ENCODE results near the gene RASL11B. TPM values are rescaled to one million over a fixed set of nuclear protein-coding genes. Genes with fewer than 3 reads are reported as not detected.

Gene RASL11B
- total and polyA plus RNA-seq, 10 of the 15 experiments (the other 5 are each of a cell fraction or from before 2014, with no cell fraction given) = 0.06 to 0.45 (median 0.08) TPM; not detected in 5

- intact Hi-C loops (cut with micrococcal nuclease; ENCODE audit: unreplicated experiment) = no loop called here
- BruUV-seq (replicated peaks) = no TSS peak
- no peaks in the 10 kb centered on the region for H3K79me2 ChIP-seq (ENCODE audit: control insufficient read depth, insufficient read depth, low read length)
- DNase-seq (ENCODE audit: low read depth, low spot score) = no peak
- H3K9ac ChIP-seq (ENCODE audit: control insufficient read depth, insufficient read depth, low read length) = no peak overlapping the region
- no peaks in the 10 kb centered on the region; the same call in 1 of the 2 replicates for H3K4me1 ChIP-seq (ENCODE audit: control insufficient read depth, insufficient read depth, low read length)
- ChIA-PET CTCF (no interaction called here), POLR2A (no interaction called here), SMC1A (ENCODE audit: uncharacterized antibody, unreplicated experiment) (no interaction called here), RAD21 (ENCODE audit: unreplicated experiment) (no interaction called here)
- 93% methylated on average over 1 of the region's 1 CpG for WGBS (ENCODE audit: insufficient coverage, insufficient replicate concordance, low lambda C conversion rate, missing lambda C conversion rate)
- H2AFZ ChIP-seq (ENCODE audit: control insufficient read depth, low read depth, low read length) = no peak overlapping the region
- ATAC-seq = no peak
- H3K4me2 ChIP-seq (ENCODE audit: control insufficient read depth, insufficient read depth) = no peak overlapping the region
- H3K9me3 ChIP-seq (replicated peaks; ENCODE audit: control insufficient read depth, insufficient read depth, low read length) = no peaks in the 10 kb centered on the region; the same call in 2 of the 3 replicates
- H3K4me3 ChIP-seq = no peak overlapping the region
- no peak for FAIRE-seq
- no peak overlapping the region for H3K27ac ChIP-seq (ENCODE audit: control insufficient read depth, insufficient read depth)
- H4K20me1 ChIP-seq (ENCODE audit: control insufficient read depth, insufficient read depth) = no peaks in the 10 kb centered on the region
- H3K27me3 ChIP-seq (replicated peaks in 1 of 2; ENCODE audit: control insufficient read depth in 2 of 2, insufficient read depth in 2 of 2, low read length in 1 of 2) = peaks cover 0 to 5% of the 10 kb centered on the region in 2 experiments; a peak in 1 of 4 replicates
- in situ Hi-C loops (cut with MboI) = no loop called here
- no peaks in the 10 kb centered on the region for H3K36me3 ChIP-seq (ENCODE audit: control insufficient read depth in 2 of 2, insufficient read depth in 2 of 2, low read length in 1 of 2)
- TF ChIP-seq ZBTB11 (CRISPR knock-in tag; IDR thresholded peaks at IDR 0.05) = no peak
- no peak for TF ChIP-seq GABPA (IDR thresholded peaks at IDR 0.05; ENCODE audit: low read depth)
- TF ChIP-seq ZNF24 (IDR thresholded peaks at IDR 0.05) = no peak
- no peak for TF ChIP-seq MAX (IDR thresholded peaks at IDR 0.05; ENCODE audit: low read depth, low read length)
- TF ChIP-seq ZNF207 (IDR thresholded peaks at IDR 0.05; ENCODE audit: borderline replicate concordance) = no peak
- no peak for TF ChIP-seq ZBTB40 (IDR thresholded peaks at IDR 0.05; ENCODE audit: borderline replicate concordance)
- TF ChIP-seq ZNF274 (IDR thresholded peaks at IDR 0.05; ENCODE audit: insufficient read depth, insufficient read length) = no peak
- no peak for TF ChIP-seq CREM (IDR thresholded peaks at IDR 0.05; ENCODE audit: low read depth)
- TF ChIP-seq EZH2 (IDR thresholded peaks at IDR 0.05; ENCODE audit: borderline replicate concordance, control insufficient read depth, low read depth, low read length) = no peak
- TF ChIP-seq RFX5 (IDR thresholded peaks at IDR 0.05; ENCODE audit: low read depth, low read length) = no peak
- TF ChIP-seq E4F1 (IDR thresholded peaks at IDR 0.05; ENCODE audit: borderline replicate concordance, partially characterized antibody) = no peak
- TF ChIP-seq RB1 (IDR thresholded peaks at IDR 0.05; ENCODE audit: borderline replicate concordance) = no peak
- TF ChIP-seq CBX5 (IDR thresholded peaks at IDR 0.05; ENCODE audit: low read depth) = no peak
Observed at GRCh38 chr4:52856801-52857200, 5.3 kb upstream of the RASL11B start.
